SIG-M5 treated with dmso at 0.1 percent for 504 hours (cell line): Measurements from ENCODE around the gene ITGBL1.

Source experiments
- DNase-seq: peaks from one replicate; lab custom pipeline; 2025; ENCODE audit not compliant: unreplicated experiment; lab: John Stamatoyannopoulos, UW

Gene ITGBL1

GRCh38 chr13:101555610-101556009, 103.1 kb downstream of the ITGBL1 start:
- no peak for DNase-seq

DNA sequence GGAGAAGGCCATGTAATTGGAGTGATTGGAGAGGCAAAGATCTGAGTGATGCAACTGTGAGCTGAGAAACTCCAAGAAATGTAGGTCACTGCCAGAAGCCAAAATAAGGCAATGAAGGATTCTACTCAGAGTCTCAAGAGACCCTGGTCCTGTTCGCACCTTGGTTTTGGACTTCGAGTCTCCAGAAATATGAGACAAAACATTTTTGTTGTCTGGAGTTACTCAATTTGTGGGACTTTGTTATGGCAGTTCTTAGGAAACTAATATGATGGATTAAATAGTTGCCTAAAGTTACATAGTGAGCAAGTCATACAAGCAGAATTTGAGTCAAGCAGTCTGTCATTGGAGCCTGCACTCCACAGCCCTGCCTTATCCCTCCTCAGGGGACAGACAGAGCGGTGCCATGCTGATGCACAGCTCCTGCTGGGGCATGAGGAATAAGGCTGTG, 104.2 kb downstream of the ITGBL1 start:
- no peak for DNase-seq

- no peak for DNase-seq
These were observed 112.8 kb downstream of the ITGBL1 start for GRCh38 chr13:101565317-101565716.

DNA sequence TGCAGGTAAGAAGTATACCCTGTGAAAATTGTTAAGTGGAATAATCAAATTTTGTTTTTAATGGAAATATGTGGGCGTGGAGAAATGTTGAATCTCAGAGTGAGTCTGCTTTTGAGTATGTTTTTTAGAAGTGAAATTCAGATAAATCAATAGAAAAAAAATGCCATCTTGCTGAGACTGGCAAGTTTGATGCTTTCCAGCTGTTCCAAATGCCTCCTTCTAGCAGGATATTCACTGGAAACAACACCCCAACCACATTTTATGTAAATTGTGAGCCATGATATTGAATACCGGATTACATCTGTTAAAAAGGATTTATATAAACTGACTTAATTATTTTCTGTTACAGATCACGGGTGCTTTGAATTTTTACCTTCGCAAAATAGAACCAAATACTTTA, 115.4 kb downstream of the ITGBL1 start:
- DNase-seq: no peak

DNA sequence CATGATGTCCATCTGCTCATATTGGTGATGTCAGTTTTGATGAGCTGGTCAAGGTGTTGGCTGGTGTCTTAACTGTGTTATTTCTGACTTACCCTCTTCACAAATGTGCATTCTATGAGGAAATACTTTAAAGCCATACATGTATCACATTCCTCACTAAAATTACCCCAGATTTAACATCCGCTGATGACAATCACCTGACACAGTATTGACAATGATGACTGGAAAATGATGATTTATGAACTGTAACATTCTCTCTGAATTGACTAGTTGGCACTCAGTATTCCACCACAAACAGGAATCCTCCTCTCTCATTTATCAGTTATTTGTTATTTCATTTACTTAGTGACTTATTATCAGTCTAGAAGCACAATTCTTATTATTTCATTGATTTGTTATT, 117.3 kb downstream of the ITGBL1 start:
- DNase-seq: no peak

DNA sequence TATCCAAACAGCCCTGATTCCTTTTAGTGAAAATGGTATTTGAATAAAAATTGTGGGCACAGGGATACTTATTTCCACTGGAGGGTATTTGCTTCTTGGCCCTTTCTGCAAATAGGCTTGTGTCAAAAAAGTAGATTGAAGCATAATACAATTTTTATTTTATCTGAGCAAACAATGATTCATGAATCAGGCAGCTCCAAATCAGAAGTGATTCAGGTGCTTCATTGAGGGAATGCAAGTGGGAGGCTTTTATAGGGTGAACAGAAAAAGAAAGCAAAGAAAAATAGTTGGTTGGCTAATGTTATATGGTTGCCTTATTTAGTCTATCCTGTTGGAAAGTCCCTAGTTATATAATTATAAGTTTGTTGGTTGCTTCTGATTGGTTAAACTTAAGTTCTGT, 117.9 kb downstream of the ITGBL1 start:
- DNase-seq: no peak

DNA sequence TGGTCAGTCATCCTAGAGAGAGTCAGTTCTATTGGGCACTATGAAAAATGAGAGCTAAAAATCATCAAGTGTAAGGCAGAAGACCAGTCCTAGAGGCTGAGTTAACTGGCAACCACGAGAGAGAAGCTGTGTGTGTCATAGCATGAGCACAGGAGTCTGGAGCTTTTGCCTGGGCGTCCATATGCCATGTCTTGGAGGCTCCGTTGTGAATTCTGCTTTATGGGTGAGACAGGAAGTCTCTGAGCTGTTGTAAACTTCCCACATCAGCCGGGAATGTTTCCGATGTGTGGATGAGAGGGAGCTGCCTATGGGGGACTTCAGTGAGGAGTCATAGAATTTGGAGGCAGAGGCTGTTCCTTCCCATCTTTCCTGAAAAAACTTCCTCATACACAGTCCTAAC, 120.0 kb downstream of the ITGBL1 start:
- DNase-seq: no peak

DNA sequence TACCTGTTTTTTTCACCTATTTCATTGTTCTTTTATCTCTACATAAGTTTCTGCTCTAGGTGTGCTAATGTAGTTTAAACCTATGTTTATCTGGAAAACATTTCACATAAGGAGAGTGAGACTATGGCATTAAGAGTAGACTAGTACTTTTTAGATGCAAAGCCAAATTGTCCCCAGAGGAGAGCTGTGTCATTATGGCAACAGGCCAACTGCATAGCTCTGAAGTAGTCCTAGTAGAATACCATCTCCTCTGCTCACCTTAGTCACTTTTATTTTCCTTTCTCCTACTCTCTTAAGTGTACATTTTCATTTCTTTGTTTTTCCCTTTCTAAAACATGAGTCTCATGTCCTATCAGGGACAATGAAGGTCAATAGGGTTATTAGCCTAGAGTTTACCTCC, 123.1 kb downstream of the ITGBL1 start:
- no peak for DNase-seq

GRCh38 chr13:101576455-101576854, 124.0 kb downstream of the ITGBL1 start:
- DNase-seq: no peak

GRCh38 chr13:101576977-101577376, 124.5 kb downstream of the ITGBL1 start:
- no peak for DNase-seq

GRCh38 chr13:101579281-101579802, 126.9 kb downstream of the ITGBL1 start:
- DNase-seq: no peak

DNA sequence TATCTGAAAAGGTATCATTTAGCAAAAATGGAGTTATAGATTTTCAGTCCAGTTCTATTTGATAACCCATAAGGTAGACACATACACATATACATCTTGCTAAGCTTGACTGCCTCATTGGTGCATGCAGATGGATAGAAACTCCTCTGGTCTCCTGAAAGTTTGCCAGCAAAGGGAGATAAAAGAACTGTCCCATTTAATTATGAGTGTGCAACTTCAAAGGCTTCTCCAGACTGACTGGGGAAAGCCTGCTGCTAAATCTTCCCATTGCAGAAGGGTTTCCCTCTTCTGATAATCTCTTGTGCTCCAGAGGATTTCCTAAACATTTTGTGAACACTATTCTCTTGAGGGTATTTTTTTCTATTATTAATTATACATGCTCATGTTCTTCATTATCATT, 131.9 kb downstream of the ITGBL1 start:
- DNase-seq: no peak

DNA sequence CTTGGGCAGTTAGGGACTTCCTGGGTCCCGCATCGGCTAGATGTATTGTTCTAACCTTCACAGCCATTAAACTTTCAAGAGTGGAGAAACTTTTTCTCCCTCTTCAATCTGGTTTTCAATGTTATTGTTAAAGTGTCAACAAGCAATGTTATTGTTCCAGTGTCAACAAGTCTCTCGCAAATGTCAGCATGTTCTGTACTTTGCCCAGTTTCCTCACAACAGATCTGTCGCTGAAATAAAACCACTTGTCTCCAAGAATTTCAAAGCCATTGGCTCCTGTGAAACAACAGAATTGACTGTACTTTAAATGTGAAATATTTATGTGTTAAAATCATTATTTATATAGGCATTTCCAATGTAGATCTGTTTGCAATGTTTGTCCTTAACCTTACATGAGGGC, 138.0 kb downstream of the ITGBL1 start:
- no peak for DNase-seq

DNA sequence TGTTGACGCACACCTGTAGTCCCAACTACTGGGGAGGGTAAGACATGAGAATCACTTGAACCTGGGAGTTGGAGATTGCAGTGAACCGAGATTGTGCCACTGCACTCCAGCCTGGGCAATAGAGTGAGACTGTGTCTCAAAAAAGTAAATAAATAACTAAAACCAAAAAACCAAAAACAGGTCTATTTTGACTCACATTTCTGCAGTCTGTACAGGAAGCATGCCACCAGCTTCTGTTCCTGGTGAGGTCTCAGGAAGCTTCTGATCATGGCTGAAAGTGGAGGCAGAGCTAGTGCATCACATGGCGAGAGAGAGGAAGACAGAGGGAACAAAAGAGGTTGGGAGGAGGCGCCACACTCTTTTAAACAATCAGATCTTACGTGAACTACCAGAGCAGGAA, 142.5 kb downstream of the ITGBL1 start:
- no peak for DNase-seq

DNA sequence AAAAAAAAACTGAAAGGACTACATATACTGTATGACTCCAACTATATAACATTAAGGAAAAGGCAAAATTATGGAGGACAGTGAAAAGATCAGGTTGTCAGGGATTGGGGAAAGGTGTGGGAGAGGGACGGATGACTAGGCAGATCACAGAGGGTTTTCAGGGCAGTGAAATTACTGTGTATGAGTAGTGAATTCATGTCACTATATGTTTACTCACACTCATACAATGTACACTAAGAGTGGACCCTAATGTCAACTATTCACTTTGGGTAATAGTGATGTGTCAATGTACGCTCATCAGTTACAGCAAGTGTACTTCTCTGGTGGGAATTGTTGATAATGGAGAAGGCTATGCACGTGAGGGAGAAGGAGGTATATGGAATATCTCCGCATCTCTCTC, 144.3 kb downstream of the ITGBL1 start:
- DNase-seq: no peak

- DNase-seq: no peak
These were observed 159.3 kb downstream of the ITGBL1 start for GRCh38 chr13:101611491-101612475.

DNA sequence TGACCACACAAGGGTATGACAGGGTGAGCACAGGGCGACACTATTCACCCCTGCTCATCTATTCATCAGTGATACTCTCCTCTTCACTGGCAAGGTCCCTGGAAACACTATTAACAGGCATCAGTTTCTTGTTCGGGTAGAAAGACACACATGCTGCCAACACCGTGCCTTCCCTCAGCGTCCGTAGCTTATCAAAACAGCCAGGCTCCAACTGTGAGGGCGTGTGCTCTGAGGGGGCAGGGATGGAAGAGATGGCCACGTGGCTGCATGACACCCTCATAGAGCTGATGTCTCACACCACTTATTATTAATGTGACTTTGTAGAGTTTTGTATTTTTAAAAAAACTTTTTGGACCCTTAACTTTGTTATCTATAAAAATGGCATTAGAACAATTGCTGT, 160.3 kb downstream of the ITGBL1 start:
- DNase-seq: no peak

DNA sequence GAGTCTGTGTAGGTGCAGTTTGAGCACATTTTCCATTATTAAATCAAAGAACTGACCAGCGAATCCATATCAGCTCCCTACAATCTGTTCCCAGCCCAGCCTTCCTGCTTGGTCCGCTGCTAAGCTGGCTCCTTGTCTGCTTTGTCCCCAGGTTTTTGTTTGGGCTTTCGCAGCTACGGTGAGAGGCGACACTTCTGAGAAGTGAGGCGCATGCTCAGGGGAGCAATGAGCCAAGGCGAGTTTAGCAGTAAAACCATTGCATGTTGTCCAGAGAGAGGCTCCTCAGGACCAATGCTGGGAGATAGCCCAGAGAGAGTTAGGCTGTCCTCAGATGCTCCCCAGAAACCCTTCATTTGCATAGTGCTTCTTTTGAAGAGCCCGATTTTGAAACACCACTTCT, 162.0 kb downstream of the ITGBL1 start:
- DNase-seq: no peak

GRCh38 chr13:101618440-101619187, 166.1 kb downstream of the ITGBL1 start:
- no peak for DNase-seq

DNA sequence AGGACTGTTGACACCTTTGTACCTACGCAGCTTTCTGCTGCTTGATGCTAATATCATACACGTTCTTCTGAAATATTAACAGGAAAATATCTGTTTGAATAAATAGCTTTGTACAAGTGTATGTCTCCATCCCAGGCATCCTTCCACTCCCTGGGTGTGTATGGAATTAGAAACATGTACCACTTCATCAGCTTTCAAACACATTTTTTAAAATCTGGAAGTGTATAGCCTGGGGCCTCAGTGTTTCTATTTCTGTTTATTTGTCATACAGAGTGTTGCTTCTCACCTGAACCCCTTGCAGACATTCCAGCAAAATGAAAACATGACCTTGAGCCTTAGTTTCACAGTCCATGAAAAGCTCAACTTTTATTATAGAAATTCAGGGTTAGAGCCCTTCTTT, 168.6 kb downstream of the ITGBL1 start:
- DNase-seq: no peak

DNA sequence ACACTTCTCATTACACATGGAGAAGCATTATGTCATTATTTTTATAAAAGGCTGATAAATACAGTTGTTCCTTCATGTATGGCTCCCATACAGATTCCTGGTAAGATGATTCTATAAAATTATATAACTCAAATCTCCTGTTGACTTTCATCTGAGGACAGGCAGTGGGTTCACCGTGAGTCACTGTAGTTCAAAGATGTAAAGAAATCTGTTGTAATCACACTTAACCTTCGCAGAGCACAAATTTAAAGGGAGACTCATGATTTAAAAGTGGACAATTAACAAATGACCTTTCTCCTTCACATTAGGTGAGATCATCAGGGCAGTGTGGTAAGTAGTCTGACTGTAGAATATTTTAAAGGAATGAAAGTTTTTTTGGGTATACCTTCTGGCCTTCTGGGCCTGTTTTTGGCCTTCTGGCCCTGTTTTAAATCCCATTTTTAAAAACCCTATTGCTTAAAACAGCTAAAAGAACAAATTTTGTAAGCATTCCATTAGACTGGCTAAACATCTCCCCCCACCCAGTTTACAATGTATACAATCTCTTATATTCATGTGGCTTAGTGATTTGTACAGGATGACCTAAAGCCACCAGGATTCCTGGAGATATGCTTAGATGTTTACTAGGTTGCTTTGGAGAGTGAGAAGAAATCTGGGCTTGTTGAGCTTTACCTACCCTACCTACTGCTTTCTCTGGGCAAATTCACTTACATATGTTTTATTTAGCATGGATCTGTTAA, 171.2 kb downstream of the ITGBL1 start:
- DNase-seq: no peak
